GM12873 (cell line): ENCODE measurements around the gene CREG1.

Experiments used
- TF ChIP-seq, protein P1 (sequence below): IDR thresholded peaks from 2 replicates; pipeline ENCODE4 v1.5.1; 2012; ENCODE audit warnings: low read depth, mild to moderate bottlenecking, moderate library complexity, low read length, control low read depth; ENCODE audit not compliant: insufficient read depth; ENCODE audit errors: missing control alignments

CREG1 gene

DNA sequence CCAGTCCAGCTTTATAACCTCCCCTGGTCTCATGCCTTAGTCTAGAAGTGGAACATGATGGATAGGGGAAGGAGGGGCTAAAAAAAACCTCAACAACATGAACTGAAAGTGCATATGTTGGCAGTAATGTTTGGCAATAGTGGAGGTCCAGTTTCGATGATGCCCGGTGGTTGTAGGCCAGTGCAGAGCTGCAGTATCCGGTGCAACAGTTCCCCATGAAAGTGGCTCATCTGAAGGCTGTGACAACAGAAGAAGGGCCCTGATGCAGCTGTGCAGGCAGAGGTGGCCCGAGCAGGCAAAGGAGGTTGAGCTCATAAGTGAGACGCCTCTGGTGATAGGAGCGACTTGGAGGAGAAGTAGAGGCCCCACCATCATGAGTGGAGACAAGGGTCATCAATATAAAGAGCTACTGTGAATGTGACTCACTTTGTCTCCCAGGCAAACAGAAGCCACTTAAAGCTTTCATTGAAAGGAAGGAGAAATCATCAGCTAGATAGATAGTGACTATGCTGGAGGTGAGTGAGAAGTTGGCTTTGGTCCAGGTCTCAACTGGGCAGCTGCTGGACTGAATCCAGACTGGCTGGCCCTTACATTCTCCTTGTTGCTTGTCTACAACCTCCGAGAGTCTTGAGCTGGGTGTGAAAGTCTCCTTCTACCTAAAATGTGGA is 10.2 kb upstream of the CREG1 start:
- TF ChIP-seq, protein P1, sequence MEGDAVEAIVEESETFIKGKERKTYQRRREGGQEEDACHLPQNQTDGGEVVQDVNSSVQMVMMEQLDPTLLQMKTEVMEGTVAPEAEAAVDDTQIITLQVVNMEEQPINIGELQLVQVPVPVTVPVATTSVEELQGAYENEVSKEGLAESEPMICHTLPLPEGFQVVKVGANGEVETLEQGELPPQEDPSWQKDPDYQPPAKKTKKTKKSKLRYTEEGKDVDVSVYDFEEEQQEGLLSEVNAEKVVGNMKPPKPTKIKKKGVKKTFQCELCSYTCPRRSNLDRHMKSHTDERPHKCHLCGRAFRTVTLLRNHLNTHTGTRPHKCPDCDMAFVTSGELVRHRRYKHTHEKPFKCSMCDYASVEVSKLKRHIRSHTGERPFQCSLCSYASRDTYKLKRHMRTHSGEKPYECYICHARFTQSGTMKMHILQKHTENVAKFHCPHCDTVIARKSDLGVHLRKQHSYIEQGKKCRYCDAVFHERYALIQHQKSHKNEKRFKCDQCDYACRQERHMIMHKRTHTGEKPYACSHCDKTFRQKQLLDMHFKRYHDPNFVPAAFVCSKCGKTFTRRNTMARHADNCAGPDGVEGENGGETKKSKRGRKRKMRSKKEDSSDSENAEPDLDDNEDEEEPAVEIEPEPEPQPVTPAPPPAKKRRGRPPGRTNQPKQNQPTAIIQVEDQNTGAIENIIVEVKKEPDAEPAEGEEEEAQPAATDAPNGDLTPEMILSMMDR: no peak

DNA sequence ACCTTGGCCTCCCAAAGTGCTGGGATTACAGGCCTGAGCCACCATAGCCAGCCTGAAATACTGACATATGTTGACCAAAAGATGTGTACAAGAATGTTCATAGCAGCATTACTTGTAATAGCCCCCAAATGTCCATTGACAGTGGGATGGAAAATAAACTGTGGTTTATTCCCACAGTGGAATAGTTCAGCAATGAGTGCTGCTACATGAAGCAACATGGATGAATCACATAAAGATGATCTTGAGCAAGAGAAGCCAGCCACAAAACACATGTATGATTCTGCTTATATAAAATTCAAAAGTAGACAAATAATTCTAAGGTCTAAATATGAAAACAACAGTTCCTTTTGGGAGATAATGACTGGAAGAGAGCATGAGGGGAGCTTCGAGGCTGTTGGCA is 9.1 kb upstream of the CREG1 start:
- TF ChIP-seq, protein P1: no peak

DNA sequence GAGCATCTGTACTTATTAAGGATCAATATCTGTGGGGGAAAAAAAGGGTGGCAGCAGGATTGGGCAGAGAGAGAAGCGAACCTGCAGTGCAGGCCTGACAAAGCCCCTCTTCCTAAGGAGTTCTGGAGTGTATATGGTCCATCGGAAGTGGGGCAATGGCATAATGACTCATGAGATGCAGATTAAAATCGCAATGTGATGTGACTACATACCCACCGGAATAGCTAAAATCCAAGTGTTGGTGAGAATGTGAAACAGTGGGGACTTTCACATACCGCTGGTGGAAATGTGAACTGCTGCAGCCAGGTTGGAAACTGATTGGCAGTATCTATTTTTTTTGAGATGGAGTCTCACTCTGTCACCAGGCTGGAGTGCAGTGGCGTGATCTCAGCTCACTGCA is 8.2 kb upstream of the CREG1 start:
- TF ChIP-seq, protein P1: no peak

DNA sequence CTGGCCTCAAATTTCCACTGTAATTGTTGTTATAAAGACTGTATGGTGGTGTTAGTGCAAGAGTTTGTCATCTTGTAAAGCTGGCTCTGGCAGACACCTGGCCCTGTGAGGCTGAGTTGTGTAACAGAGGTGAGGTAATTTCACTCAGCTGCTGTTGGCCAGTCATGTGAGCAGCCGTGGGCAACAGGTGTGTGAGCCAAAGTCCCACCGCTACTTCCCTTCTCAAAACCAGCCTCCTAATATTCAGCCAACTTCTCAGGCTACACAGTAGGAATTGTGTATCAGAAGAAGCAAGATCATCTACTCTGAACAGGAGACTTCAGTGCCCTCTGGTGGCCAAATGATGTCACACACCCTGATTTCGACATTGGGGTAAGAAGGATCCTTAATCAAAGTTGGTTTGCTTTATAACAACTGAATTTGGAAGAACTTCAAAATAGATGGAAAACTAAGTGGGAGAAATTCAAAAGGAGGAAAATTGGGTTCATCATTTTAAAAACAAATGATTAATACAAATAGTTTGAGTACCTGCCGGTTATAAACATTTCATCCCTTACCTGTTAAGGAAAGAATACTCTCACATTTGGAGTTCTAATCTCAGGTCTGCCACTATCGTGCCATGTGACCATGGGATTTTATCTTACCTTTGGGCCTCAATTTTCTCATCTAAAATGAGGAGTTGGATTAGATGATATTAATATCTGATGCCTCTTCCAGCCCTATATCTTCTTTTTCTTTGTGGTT is 2.6 kb upstream of the CREG1 start:
- TF ChIP-seq, protein P1: peak; percentile 85

DNA sequence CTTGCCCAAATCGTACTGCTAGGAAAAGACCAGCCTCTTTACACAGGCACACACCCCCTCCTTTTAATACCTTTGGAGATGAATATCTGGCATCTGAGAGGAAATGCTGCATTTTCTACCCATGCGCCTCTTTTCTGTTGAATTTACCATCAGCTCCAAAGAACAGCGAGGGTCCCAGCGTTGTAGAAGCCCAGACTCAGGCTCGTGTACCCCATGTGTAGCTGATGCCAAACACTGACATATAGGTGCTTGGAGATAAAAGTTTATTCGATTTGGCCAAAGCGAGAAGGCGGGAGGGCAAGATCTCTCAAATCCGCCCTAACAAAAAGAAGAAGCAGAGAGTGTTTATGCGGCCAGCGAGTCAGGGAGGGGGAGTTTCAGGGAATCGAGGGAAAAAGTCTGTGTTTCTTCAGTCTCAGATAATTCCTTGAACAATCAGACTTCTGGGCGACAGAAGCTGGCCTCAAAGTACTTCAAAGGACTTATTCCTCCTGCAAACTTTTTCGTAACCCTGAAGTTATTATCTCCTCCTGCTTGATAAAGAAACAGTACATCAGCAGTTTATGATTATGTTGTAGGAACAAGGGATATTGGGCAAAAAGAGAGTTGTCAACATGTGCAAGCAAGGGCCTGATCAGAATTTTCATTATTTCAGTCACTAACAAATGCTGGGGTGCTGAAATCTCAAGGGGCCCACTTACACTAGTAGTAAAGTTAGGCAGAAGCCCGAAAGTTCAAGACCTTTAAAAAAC is 642 bp upstream of the CREG1 start:
- TF ChIP-seq, protein P1: no peak

DNA sequence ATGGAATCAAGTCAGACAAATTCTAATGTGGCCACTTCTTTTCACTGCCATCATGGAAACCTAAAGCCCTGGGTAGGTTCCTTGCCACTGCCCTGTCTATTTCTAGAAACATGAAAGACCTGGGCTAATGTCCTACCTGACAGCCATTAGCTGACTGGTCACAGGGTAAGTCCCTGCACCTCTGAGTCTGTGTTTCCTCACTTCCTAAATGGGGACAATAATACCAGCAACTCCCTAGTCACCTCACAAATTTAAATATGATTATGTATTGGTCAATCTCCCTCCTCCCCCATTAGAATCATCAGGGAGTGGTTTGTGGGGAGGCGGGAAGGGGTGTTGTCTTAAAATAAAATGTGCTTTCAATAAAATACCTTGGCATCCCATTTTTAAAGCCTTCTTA is 2.2 kb downstream of the CREG1 start:
- TF ChIP-seq, protein P1: no peak

DNA sequence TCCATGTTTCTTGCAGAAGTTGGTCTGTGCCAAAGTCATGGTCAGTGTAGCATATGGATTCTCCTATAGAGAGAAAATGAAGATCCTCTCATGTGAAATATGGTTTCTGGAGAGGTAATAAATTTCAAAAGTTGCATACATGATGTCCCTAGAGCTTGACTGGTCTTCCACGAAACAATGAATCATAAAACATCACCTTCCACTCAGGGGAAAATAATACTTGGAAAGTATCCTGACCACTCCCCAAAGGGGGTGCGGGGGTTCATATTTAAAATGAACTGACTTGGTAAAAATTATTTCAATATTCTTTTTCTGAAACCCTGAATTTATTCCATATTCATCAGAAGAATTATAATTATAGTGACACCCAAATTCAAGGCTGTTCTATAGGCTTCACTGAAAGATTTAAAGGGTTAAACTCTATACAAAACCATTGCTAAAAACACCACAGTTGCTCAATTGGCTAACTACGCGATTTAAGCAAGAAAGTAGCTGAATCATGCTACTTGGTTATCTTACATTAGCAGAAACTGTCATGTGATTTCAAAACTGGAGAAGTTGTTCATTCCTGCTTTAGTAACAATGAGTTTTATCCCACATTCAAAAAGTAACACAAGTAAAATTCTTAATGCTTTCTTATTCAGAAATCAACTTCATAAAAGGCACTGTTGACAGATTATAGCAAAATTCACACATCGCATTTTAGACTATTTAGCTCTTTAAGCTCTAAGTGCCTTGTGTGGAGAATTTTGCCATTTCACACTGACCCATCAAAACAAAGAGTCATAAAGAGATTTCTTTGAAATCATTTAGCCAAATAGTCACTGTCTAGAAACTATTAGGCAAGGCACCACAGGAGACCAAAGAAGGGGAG is 5.3 kb downstream of the CREG1 start:
- TF ChIP-seq, protein P1: no peak
